DOHH2 (cell line): Measurements from ENCODE around the gene NFAT5.

Experiments
- CTCF ChIP-seq: fragments of 200-600 bp; sonication (generic); IDR thresholded peaks from one replicate; pipeline ENCODE4 v1.5.1; 2014; ENCODE audit warnings: antibody characterized with exemption, mild to moderate bottlenecking, low read depth, low read length; ENCODE audit not compliant: poor library complexity, severe bottlenecking
- EZH2phosphoT487 ChIP-seq: fragments of 200-600 bp; sonication (generic); IDR thresholded peaks from 2 replicates; pipeline ENCODE4 v1.6.1; 2017; ENCODE audit warnings: borderline replicate concordance, mild to moderate bottlenecking, antibody characterized with exemption, low read length, moderate library complexity, mixed read lengths

- TF ChIP-seq EZH2phosphoT487 = no peak
- no peak for TF ChIP-seq CTCF
Observed at GRCh38 chr16:69613378-69614154, 47.8 kb downstream of the NFAT5 start.
